Middle frontal gyrus (tissue), 1 donor: ENCODE measurements around the gene CD180.
"Not testable (repeated sequence)": the region's sequence is repeated elsewhere in the genome, so short reads cannot be mapped to it uniquely, and the experiment has no call there.

ENCODE experiments used
- DNase-seq: peaks from one replicate; pipeline ENCODE4 v3.0.0-alpha.2; 2015; ENCODE audit warnings: low spot score; ENCODE audit errors: extremely low spot score

Gene CD180

GRCh38 chr5:67188274-67189078 lies 8.1 kb downstream of the CD180 start:
- no peak for DNase-seq

GRCh38 chr5:67187006-67187715 lies 9.4 kb downstream of the CD180 start:
- no peak for DNase-seq

- DNase-seq = no peak
Observed at GRCh38 chr5:67183859-67184258, 12.7 kb downstream of the CD180 start.

GRCh38 chr5:67182301-67182790 lies 14.3 kb downstream of the CD180 start:
- no peak for DNase-seq

GRCh38 chr5:67181648-67182221 lies 14.9 kb downstream of the CD180 start:
- DNase-seq = no peak

- DNase-seq = no peak
Observed at GRCh38 chr5:67179697-67180361, 16.8 kb downstream of the CD180 start.

GRCh38 chr5:67178966-67179365 lies 17.6 kb downstream of the CD180 start:
- no peak for DNase-seq

- no peak for DNase-seq
Observed at GRCh38 chr5:67178085-67178484, 18.5 kb downstream of the CD180 start.

- DNase-seq = no peak
Observed at GRCh38 chr5:67176936-67177335, 19.7 kb downstream of the CD180 start.

- no peak for DNase-seq
Observed at GRCh38 chr5:67173959-67174358, 22.6 kb downstream of the CD180 start.

- DNase-seq = not testable (repeated sequence)
Observed at GRCh38 chr5:67173351-67173750, 23.2 kb downstream of the CD180 start.

- no peak for DNase-seq
Observed at GRCh38 chr5:67170767-67171166, 25.8 kb downstream of the CD180 start.

- DNase-seq = no peak
Observed at GRCh38 chr5:67168069-67168468, 28.5 kb downstream of the CD180 start.

- no peak for DNase-seq
Observed at GRCh38 chr5:67166460-67167285, 29.9 kb downstream of the CD180 start.

GRCh38 chr5:67165526-67166459 lies 30.8 kb downstream of the CD180 start:
- peak; percentile 35 for DNase-seq

- DNase-seq = no peak
Observed at GRCh38 chr5:67164856-67165525, 31.6 kb downstream of the CD180 start.

- no peak for DNase-seq
Observed at GRCh38 chr5:67163863-67164595, 32.6 kb downstream of the CD180 start.

GRCh38 chr5:67163231-67163756 lies 33.3 kb downstream of the CD180 start:
- no peak for DNase-seq
